Measurements from ENCODE around the gene POTEI.
"Not testable (repeated sequence)": the region's sequence is repeated elsewhere in the genome, so short reads cannot be mapped to it uniquely, and the experiment has no call there.

POTEI gene

GRCh38 chr2:130509228-130509627, at the start of gene POTEI:
Gene POTEI (minus strand): TSS chr2:130509328. CDS start chr2:130509235, 93 bp downstream.
- H3K27me3 ChIP-seq (ENCODE audit: insufficient read depth, low read length, poor library complexity, severe bottlenecking); H3F3A ChIP-seq (ENCODE audit: low read depth); H3K9ac ChIP-seq (ENCODE audit: low read depth, low read length, poor library complexity, severe bottlenecking); H3K4me3 ChIP-seq (ENCODE audit: low read length, poor library complexity, severe bottlenecking); H3K9me3 ChIP-seq (ENCODE audit: insufficient read depth, low read depth, low read length); H3K4me2 ChIP-seq (ENCODE audit: low read depth, low read length, poor library complexity, severe bottlenecking); H3K79me2 ChIP-seq (ENCODE audit: insufficient read depth, low read length); H3K36me3 ChIP-seq (ENCODE audit: insufficient read depth, low read length); H2AFZ ChIP-seq (ENCODE audit: low read length); H4K20me1 ChIP-seq (ENCODE audit: insufficient read depth, low read length, poor library complexity, severe bottlenecking); H3K9me2 ChIP-seq (replicated peaks; ENCODE audit: low read depth, low read length); H3K4me1 ChIP-seq (ENCODE audit: insufficient read depth, low read length, poor library complexity, severe bottlenecking): not testable (repeated sequence)

GRCh38 chr2:130556441-130556840, 47.3 kb upstream of the POTEI start:
- not testable (repeated sequence) for H3K4me2 ChIP-seq (ENCODE audit: low read depth, low read length, poor library complexity, severe bottlenecking); H3K9me3 ChIP-seq (ENCODE audit: insufficient read depth, low read depth, low read length); H3K4me3 ChIP-seq (ENCODE audit: low read length, poor library complexity, severe bottlenecking); H3K79me2 ChIP-seq (ENCODE audit: insufficient read depth, low read length); H3K9me2 ChIP-seq (replicated peaks; ENCODE audit: low read depth, low read length); H3K36me3 ChIP-seq (ENCODE audit: insufficient read depth, low read length); H2AFZ ChIP-seq (ENCODE audit: low read length); H3K4me1 ChIP-seq (ENCODE audit: insufficient read depth, low read length, poor library complexity, severe bottlenecking); H3F3A ChIP-seq (ENCODE audit: low read depth); H4K20me1 ChIP-seq (ENCODE audit: insufficient read depth, low read length, poor library complexity, severe bottlenecking); H3K9ac ChIP-seq (ENCODE audit: low read depth, low read length, poor library complexity, severe bottlenecking); H3K27me3 ChIP-seq (ENCODE audit: insufficient read depth, low read length, poor library complexity, severe bottlenecking)

- not testable (repeated sequence) for H3K9me3 ChIP-seq (ENCODE audit: insufficient read depth, low read depth, low read length); H3K4me1 ChIP-seq (ENCODE audit: insufficient read depth, low read length, poor library complexity, severe bottlenecking); H3K4me2 ChIP-seq (ENCODE audit: low read depth, low read length, poor library complexity, severe bottlenecking); H3K27me3 ChIP-seq (ENCODE audit: insufficient read depth, low read length, poor library complexity, severe bottlenecking); H3K9me2 ChIP-seq (replicated peaks; ENCODE audit: low read depth, low read length); H3K79me2 ChIP-seq (ENCODE audit: insufficient read depth, low read length); H3K36me3 ChIP-seq (ENCODE audit: insufficient read depth, low read length); H4K20me1 ChIP-seq (ENCODE audit: insufficient read depth, low read length, poor library complexity, severe bottlenecking); H2AFZ ChIP-seq (ENCODE audit: low read length); H3F3A ChIP-seq (ENCODE audit: low read depth); H3K9ac ChIP-seq (ENCODE audit: low read depth, low read length, poor library complexity, severe bottlenecking); H3K4me3 ChIP-seq (ENCODE audit: low read length, poor library complexity, severe bottlenecking)
These were observed 45.0 kb upstream of the POTEI start for GRCh38 chr2:130554178-130554577.

GRCh38 chr2:130549475-130549874, 40.3 kb upstream of the POTEI start:
- H3K9ac ChIP-seq (ENCODE audit: low read depth, low read length, poor library complexity, severe bottlenecking); H3K36me3 ChIP-seq (ENCODE audit: insufficient read depth, low read length); H3K9me3 ChIP-seq (ENCODE audit: insufficient read depth, low read depth, low read length); H3K4me1 ChIP-seq (ENCODE audit: insufficient read depth, low read length, poor library complexity, severe bottlenecking); H3K4me2 ChIP-seq (ENCODE audit: low read depth, low read length, poor library complexity, severe bottlenecking); H3K4me3 ChIP-seq (ENCODE audit: low read length, poor library complexity, severe bottlenecking); H3K79me2 ChIP-seq (ENCODE audit: insufficient read depth, low read length); H2AFZ ChIP-seq (ENCODE audit: low read length); H3F3A ChIP-seq (ENCODE audit: low read depth); H3K9me2 ChIP-seq (replicated peaks; ENCODE audit: low read depth, low read length); H3K27me3 ChIP-seq (ENCODE audit: insufficient read depth, low read length, poor library complexity, severe bottlenecking); H4K20me1 ChIP-seq (ENCODE audit: insufficient read depth, low read length, poor library complexity, severe bottlenecking): not testable (repeated sequence)

- H3K4me3 ChIP-seq (ENCODE audit: low read length, poor library complexity, severe bottlenecking); H3K9ac ChIP-seq (ENCODE audit: low read depth, low read length, poor library complexity, severe bottlenecking); H3K4me2 ChIP-seq (ENCODE audit: low read depth, low read length, poor library complexity, severe bottlenecking); H3K79me2 ChIP-seq (ENCODE audit: insufficient read depth, low read length); H3K27me3 ChIP-seq (ENCODE audit: insufficient read depth, low read length, poor library complexity, severe bottlenecking); H4K20me1 ChIP-seq (ENCODE audit: insufficient read depth, low read length, poor library complexity, severe bottlenecking); H2AFZ ChIP-seq (ENCODE audit: low read length); H3K9me2 ChIP-seq (replicated peaks; ENCODE audit: low read depth, low read length); H3F3A ChIP-seq (ENCODE audit: low read depth); H3K9me3 ChIP-seq (ENCODE audit: insufficient read depth, low read depth, low read length); H3K4me1 ChIP-seq (ENCODE audit: insufficient read depth, low read length, poor library complexity, severe bottlenecking); H3K36me3 ChIP-seq (ENCODE audit: insufficient read depth, low read length): not testable (repeated sequence)
These were observed 39.3 kb upstream of the POTEI start for GRCh38 chr2:130548418-130548817.

GRCh38 chr2:130544978-130545377, 35.9 kb upstream of the POTEI start:
- H3K27me3 ChIP-seq (ENCODE audit: insufficient read depth, low read length, poor library complexity, severe bottlenecking); H3K9me2 ChIP-seq (replicated peaks; ENCODE audit: low read depth, low read length); H3K9me3 ChIP-seq (ENCODE audit: insufficient read depth, low read depth, low read length); H2AFZ ChIP-seq (ENCODE audit: low read length); H3K79me2 ChIP-seq (ENCODE audit: insufficient read depth, low read length); H4K20me1 ChIP-seq (ENCODE audit: insufficient read depth, low read length, poor library complexity, severe bottlenecking); H3K4me3 ChIP-seq (ENCODE audit: low read length, poor library complexity, severe bottlenecking); H3K9ac ChIP-seq (ENCODE audit: low read depth, low read length, poor library complexity, severe bottlenecking); H3F3A ChIP-seq (ENCODE audit: low read depth); H3K4me2 ChIP-seq (ENCODE audit: low read depth, low read length, poor library complexity, severe bottlenecking); H3K4me1 ChIP-seq (ENCODE audit: insufficient read depth, low read length, poor library complexity, severe bottlenecking); H3K36me3 ChIP-seq (ENCODE audit: insufficient read depth, low read length): not testable (repeated sequence)

GRCh38 chr2:130543785-130544528, 34.8 kb upstream of the POTEI start:
- not testable (repeated sequence) for H3F3A ChIP-seq (ENCODE audit: low read depth); H3K4me3 ChIP-seq (ENCODE audit: low read length, poor library complexity, severe bottlenecking); H4K20me1 ChIP-seq (ENCODE audit: insufficient read depth, low read length, poor library complexity, severe bottlenecking)

More at GRCh38 chr2:130543785-130544528, 34.8 kb upstream of the POTEI start:
- not testable (repeated sequence) for H2AFZ ChIP-seq (ENCODE audit: low read length); H3K79me2 ChIP-seq (ENCODE audit: insufficient read depth, low read length); H3K9ac ChIP-seq (ENCODE audit: low read depth, low read length, poor library complexity, severe bottlenecking); H3K27me3 ChIP-seq (ENCODE audit: insufficient read depth, low read length, poor library complexity, severe bottlenecking); H3K4me2 ChIP-seq (ENCODE audit: low read depth, low read length, poor library complexity, severe bottlenecking); H3K9me2 ChIP-seq (replicated peaks; ENCODE audit: low read depth, low read length); H3K9me3 ChIP-seq (ENCODE audit: insufficient read depth, low read depth, low read length); H3K36me3 ChIP-seq (ENCODE audit: insufficient read depth, low read length); H3K4me1 ChIP-seq (ENCODE audit: insufficient read depth, low read length, poor library complexity, severe bottlenecking)

Measured in Loucy (cell line).